Smooth muscle cell (in vitro differentiated cells): ENCODE results near the gene TANGO2. TPM values are rescaled to one million over a fixed set of nuclear protein-coding genes. Genes with fewer than 3 reads are reported as not detected.

ENCODE experiments used
- DNase-seq: peaks from one replicate; lab custom pipeline; 2025; ENCODE audit not compliant: unreplicated experiment; lab: John Stamatoyannopoulos, UW
- H2AFZ ChIP-seq: fragments of 200-600 bp; sonication (generic); 2 replicates; pipeline ENCODE4 v1.6.0; 2016; ENCODE audit warnings: antibody characterized with exemption, low read depth, mild to moderate bottlenecking
- H3F3A ChIP-seq: fragments of 200-600 bp; sonication (generic); 2 replicates; pipeline ENCODE4 v1.6.0; 2017; ENCODE audit warnings: antibody characterized with exemption, low read depth
- H3K27ac ChIP-seq: fragments of 200-600 bp; sonication (generic); 2 replicates; pipeline ENCODE4 v1.5.1; 2016; ENCODE audit warnings: low read depth, mild to moderate bottlenecking
- H3K27me3 ChIP-seq: fragments of 200-600 bp; sonication (generic); 2 replicates; pipeline ENCODE4 v1.6.1; 2016; ENCODE audit warnings: low read depth, mild to moderate bottlenecking
- H3K36me3 ChIP-seq: fragments of 200-600 bp; sonication (generic); 2 replicates; pipeline ENCODE4 v1.5.1; 2016; ENCODE audit warnings: low read depth
- H3K4me1 ChIP-seq: fragments of 200-600 bp; sonication (generic); 2 replicates; pipeline ENCODE4 v1.5.1; 2016; ENCODE audit warnings: low read depth
- H3K4me2 ChIP-seq: fragments of 200-600 bp; sonication (generic); 2 replicates; pipeline ENCODE4 v1.6.0; 2016; ENCODE audit warnings: mild to moderate bottlenecking
- H3K4me3 ChIP-seq: fragments of 200-600 bp; sonication (generic); 2 replicates; pipeline ENCODE4 v1.5.1; 2016; ENCODE audit warnings: mild to moderate bottlenecking
- H3K79me2 ChIP-seq: fragments of 200-600 bp; sonication (generic); 2 replicates; pipeline ENCODE4 v1.6.0; 2016; ENCODE audit warnings: low read depth, mild to moderate bottlenecking
- H3K9ac ChIP-seq: fragments of 200-600 bp; sonication (generic); 2 replicates; pipeline ENCODE4 v1.6.0; 2016; ENCODE audit warnings: low read depth
- H3K9me3 ChIP-seq: fragments of 200-600 bp; sonication (generic); replicated peaks from 2 replicates; pipeline ENCODE4 v1.5.1; 2016; ENCODE audit warnings: low read depth
- H4K20me1 ChIP-seq: fragments of 200-600 bp; sonication (generic); 2 replicates; pipeline ENCODE4 v1.6.0; 2016; ENCODE audit warnings: low read depth
- WGBS: methylation state at CpG from one replicate; pipeline ENCODE4 v1.1.7; 2016; ENCODE audit warnings: low lambda C conversion rate; 5-methylcytosine and 5-hydroxymethylcytosine counted together
- polyA plus RNA-seq: library from polyadenylated mRNA; unstranded; fragments of >200 nt; fragmentation: Nextera tagmentation; extraction: Ambion mirVana; gene quantifications from 2 replicates; pipeline ENCODE4 v1.2.1, GENCODE V29; 2016
- total RNA-seq: library from RNA; depleted of rRNA; stranded (reverse); fragments of >200 nt; gene quantifications from 2 replicates; pipeline ENCODE4 v1.2.3, GENCODE V29; 2014
- TF ChIP-seq, protein P1 (sequence below): fragments of 200-600 bp; sonication (generic); IDR thresholded peaks from 2 replicates; pipeline ENCODE4 v1.5.1; 2017; ENCODE audit warnings: borderline replicate concordance, mild to moderate bottlenecking, antibody characterized with exemption; ENCODE audit not compliant: insufficient read depth, poor library complexity, severe bottlenecking

The TANGO2 gene
- total and polyA plus RNA-seq, 2 experiments from 2014 or later = 10.8 to 14.7 TPM

DNA sequence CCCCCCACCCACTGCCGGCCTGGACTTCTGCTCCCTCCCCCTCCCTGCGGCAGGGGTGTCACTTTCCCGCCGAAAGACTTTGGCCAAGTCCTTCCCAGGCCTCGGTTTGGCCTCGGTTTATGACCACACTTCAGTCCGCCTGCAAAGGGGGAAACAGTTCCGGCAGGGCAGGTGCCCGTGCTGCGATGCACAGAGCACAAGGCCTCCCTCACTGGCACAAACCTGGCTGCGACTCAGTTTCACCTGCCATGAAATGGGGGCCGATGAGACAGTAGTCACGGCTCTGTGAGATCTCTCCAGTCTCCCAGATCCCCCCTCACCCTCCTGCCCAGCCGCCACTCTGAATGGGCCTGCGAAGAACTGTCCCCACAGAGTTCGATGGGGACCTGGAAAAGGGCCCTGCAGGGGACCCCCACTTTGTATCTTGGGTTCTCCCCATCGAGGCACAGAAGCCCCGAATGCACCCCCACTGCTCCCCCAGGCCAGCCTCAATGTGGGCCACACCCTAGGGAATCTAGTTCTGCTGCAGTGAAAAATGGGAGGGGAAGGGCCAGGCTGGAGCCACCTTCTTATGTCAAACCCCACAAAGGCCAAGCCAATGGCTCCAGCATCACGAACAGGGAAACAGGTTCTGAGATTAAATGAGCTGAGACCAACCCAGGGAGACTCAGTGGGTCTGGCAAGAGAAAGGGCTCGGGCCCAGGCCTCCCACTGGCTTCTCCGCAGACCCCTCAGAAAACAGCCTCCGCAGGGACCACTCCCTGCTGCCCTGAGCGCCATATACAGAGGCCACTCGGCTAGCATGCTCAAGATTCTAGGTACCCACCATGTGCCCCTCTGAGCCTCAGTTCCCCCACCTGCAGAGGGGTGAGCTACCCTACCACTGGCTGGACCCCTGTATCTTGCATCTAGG, 33.3 kb upstream of the TANGO2 start:
- Histone ChIP-seq H3K27ac (no peak overlapping the region), H3K4me3 (no peak overlapping the region), H3K36me3 (no peaks in the 10 kb centered on the region), H4K20me1 (no peaks in the 10 kb centered on the region), H2AFZ (no peak overlapping the region), H3K79me2 (no peaks in the 10 kb centered on the region), H3K4me2 (no peak overlapping the region), H3K9me3 (no peaks in the 10 kb centered on the region), H3K4me1 (peaks cover 7% of the 10 kb centered on the region), H3K9ac (no peak overlapping the region), H3F3A (no peaks in the 10 kb centered on the region), H3K27me3 (peaks cover 11% of the 10 kb centered on the region)
- TF ChIP-seq, protein P1, sequence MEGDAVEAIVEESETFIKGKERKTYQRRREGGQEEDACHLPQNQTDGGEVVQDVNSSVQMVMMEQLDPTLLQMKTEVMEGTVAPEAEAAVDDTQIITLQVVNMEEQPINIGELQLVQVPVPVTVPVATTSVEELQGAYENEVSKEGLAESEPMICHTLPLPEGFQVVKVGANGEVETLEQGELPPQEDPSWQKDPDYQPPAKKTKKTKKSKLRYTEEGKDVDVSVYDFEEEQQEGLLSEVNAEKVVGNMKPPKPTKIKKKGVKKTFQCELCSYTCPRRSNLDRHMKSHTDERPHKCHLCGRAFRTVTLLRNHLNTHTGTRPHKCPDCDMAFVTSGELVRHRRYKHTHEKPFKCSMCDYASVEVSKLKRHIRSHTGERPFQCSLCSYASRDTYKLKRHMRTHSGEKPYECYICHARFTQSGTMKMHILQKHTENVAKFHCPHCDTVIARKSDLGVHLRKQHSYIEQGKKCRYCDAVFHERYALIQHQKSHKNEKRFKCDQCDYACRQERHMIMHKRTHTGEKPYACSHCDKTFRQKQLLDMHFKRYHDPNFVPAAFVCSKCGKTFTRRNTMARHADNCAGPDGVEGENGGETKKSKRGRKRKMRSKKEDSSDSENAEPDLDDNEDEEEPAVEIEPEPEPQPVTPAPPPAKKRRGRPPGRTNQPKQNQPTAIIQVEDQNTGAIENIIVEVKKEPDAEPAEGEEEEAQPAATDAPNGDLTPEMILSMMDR = no peak
- 85% methylated on average over 20 of the region's 24 CpGs for whole genome bisulfite sequencing
- DNase-seq = no peak

DNA sequence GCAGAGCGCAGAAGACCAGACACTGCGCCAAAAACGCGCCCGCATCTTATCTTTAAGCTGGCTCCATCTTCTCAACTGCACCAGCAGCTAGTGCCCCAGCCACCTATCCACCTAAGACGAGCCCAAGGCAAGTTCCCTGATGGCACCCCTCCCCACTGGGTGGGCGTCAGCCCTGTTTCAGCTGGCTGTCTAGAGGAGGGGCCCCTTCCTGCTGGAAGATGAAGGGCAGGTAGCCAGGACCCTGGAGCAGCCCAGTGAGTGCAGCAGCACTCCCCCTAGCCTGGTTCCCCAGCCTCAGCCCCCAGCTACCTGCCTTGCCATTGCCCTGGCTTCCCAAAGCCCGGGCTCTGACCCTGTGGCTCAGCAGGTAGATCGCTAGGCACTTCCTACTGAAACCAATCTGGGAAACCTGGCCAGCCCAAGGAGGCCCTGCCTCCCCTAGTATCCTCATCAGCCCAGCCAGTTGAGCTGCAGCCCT, 32.5 kb upstream of the TANGO2 start:
- no peak overlapping the region for H2AFZ ChIP-seq
- H3K27ac ChIP-seq = no peak overlapping the region
- H3K4me2 ChIP-seq = no peak overlapping the region
- DNase-seq = no peak
- H3K9ac ChIP-seq = no peak overlapping the region
- H3K79me2 ChIP-seq = no peaks in the 10 kb centered on the region
- H3K27me3 ChIP-seq = peaks cover 11% of the 10 kb centered on the region
- H4K20me1 ChIP-seq = no peaks in the 10 kb centered on the region
- H3K4me3 ChIP-seq = no peak overlapping the region
- H3K36me3 ChIP-seq = no peaks in the 10 kb centered on the region
- WGBS = 88% methylated on average over 9 of the region's 9 CpGs
- TF ChIP-seq, protein P1 = no peak
- peaks cover 7% of the 10 kb centered on the region for H3K4me1 ChIP-seq
- no peaks in the 10 kb centered on the region for H3F3A ChIP-seq
- no peaks in the 10 kb centered on the region for H3K9me3 ChIP-seq

DNA sequence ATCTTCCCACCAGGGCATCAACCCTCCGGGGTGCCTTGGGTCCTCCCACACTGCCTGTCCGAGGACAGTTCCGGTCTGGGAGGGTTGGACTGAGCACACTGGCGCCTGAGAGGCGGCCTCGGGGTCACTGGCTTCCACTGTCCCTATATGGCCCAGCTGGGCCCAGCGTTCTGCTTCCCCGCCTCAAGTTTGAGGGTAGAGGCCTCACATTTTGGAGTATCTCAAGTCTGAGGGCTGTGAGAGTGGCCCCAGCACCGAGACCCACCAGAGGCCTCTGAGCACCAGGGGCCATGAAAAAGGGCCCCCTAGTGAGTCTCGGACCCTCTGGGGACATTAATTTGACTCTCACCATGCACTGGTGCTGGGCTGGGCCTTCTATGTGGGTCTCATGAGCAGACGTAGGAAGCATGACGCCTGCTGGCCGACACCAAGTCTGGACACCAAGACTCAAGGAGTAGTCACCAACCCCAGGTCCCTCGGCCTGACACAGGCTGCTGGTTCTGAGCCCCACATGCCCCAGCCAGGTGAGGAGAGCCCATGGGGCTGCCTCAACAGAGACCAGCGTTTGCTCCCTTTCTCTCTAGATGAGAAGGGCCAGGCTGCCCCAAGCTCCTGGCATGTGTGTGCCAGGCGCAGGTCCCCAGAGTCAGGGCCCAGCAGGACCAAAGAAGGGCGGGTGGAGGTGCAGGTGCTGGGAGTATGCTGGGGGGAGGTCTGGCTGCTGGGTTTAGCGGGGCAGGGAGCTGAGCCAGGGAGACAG, 31.8 kb upstream of the TANGO2 start:
- Histone ChIP-seq H2AFZ (no peak overlapping the region), H3K27ac (no peak overlapping the region), H3K27me3 (peaks cover 11% of the 10 kb centered on the region), H3F3A (no peaks in the 10 kb centered on the region), H3K4me1 (peaks cover 7% of the 10 kb centered on the region), H4K20me1 (no peaks in the 10 kb centered on the region), H3K79me2 (no peaks in the 10 kb centered on the region), H3K4me3 (no peak overlapping the region), H3K9me3 (no peaks in the 10 kb centered on the region), H3K9ac (no peak overlapping the region), H3K4me2 (no peak overlapping the region), H3K36me3 (no peaks in the 10 kb centered on the region)
- 93% methylated on average over 18 of the region's 18 CpGs for WGBS
- TF ChIP-seq, protein P1 = no peak
- no peak for DNase-seq
